A375 (cell line): Measurements from ENCODE around the gene TMEM14C. TPM values are rescaled to one million over a fixed set of nuclear protein-coding genes. Genes with fewer than 3 reads are reported as not detected.

Experiments
- small RNA-seq: library from RNA; depleted of rRNA; stranded (forward); fragments of <200 nt; gene quantifications from one replicate; pipeline ENCODE3, GENCODE V24; 2014
- total RNA-seq: library from RNA; depleted of rRNA; stranded (reverse); fragments of >200 nt; shearing (Covaris generic); gene quantifications from 2 replicates; pipeline ENCODE4 v1.2.3, GENCODE V29; 2014; rRNA removed

The TMEM14C gene
- total RNA-seq = 63.7 and 72.4 TPM in 2 replicates

GRCh38 chr6:10722820-10723566 lies at the start of gene TMEM14C:
TSS of gene TMEM14C (plus strand) at chr6:10723070. CDS start at chr6:10724614, 1,544 bp downstream.

GRCh38 chr6:10694302-10695085 lies 28.4 kb upstream of the TMEM14C start, which contains the start of the genes C6orf52 and PAK1IP1:
TSS of gene C6orf52 (minus strand) at chr6:10694616. CDS start at chr6:10687550, 7,066 bp downstream.
TSS of gene PAK1IP1 (plus strand) at chr6:10694972. CDS start at chr6:10694986, 14 bp downstream.

GRCh38 chr6:10747251-10747972 lies 24.5 kb downstream of the TMEM14C start, which contains the start of gene TMEM14B:
TSS of gene TMEM14B (plus strand) at chr6:10747805. CDS start at chr6:10749246, 1,441 bp downstream.

Small RNA genes lying within 50 kb of the gene (small RNA-seq; reads per million reads assigned to genes)
- gene RF00019 (not detected), gene RNA5SP203 (not detected)

Other genes starting within 250 kb of the TMEM14C start
- 4.5 and 5.4 TPM in 2 replicates for gene GCNT2, start 201.7 kb upstream of the TMEM14C start, total RNA-seq
- 0.34 and 0.82 TPM in 2 replicates for gene C6orf52, start 28.5 kb upstream of the TMEM14C start, total RNA-seq
- 33.3 and 35.5 TPM in 2 replicates for gene PAK1IP1, start 28.1 kb upstream of the TMEM14C start, total RNA-seq
- gene TMEM14B, start 24.7 kb downstream of the TMEM14C start, total RNA-seq = 58.5 and 65.8 TPM in 2 replicates
- gene MAK, start 115.5 kb downstream of the TMEM14C start, total RNA-seq = 0.05 and 0.11 TPM in 2 replicates
- not detected in 2 replicates for gene GCM2, start 159.0 kb downstream of the TMEM14C start, total RNA-seq
- gene SYCP2L, start 164.0 kb downstream of the TMEM14C start, total RNA-seq = 1.8 and 2.7 TPM in 2 replicates